Measurements from ENCODE around the gene C1QTNF8.

DNA sequence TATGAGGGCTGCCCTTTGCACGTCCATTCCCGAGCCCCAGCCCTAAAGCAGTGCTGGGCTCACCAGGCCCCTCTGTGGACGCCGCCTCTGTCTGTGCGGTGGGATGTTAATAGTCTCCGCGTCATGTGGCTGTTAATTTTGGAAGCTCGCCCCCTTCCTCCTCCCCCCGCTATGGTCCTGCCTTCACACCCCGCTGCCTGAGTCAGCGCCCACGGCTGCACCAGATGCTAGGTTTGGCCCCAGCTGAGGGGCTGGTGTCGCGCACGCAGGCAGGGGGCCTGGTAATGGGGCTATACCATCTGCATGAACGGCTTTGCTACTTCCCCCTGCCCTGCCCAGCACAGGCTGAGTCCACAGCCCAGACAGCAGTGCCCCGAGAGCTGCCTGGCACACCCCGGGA lies 27.6 kb downstream of the C1QTNF8 start:
- TF ChIP-seq POLR2A (IDR thresholded peaks at IDR 0.05): no peak
- TF ChIP-seq, protein P1, sequence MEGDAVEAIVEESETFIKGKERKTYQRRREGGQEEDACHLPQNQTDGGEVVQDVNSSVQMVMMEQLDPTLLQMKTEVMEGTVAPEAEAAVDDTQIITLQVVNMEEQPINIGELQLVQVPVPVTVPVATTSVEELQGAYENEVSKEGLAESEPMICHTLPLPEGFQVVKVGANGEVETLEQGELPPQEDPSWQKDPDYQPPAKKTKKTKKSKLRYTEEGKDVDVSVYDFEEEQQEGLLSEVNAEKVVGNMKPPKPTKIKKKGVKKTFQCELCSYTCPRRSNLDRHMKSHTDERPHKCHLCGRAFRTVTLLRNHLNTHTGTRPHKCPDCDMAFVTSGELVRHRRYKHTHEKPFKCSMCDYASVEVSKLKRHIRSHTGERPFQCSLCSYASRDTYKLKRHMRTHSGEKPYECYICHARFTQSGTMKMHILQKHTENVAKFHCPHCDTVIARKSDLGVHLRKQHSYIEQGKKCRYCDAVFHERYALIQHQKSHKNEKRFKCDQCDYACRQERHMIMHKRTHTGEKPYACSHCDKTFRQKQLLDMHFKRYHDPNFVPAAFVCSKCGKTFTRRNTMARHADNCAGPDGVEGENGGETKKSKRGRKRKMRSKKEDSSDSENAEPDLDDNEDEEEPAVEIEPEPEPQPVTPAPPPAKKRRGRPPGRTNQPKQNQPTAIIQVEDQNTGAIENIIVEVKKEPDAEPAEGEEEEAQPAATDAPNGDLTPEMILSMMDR (IDR thresholded peaks at IDR 0.05): no peak
